ENCODE results near the gene DNAH17.

The DNAH17 gene

DNA sequence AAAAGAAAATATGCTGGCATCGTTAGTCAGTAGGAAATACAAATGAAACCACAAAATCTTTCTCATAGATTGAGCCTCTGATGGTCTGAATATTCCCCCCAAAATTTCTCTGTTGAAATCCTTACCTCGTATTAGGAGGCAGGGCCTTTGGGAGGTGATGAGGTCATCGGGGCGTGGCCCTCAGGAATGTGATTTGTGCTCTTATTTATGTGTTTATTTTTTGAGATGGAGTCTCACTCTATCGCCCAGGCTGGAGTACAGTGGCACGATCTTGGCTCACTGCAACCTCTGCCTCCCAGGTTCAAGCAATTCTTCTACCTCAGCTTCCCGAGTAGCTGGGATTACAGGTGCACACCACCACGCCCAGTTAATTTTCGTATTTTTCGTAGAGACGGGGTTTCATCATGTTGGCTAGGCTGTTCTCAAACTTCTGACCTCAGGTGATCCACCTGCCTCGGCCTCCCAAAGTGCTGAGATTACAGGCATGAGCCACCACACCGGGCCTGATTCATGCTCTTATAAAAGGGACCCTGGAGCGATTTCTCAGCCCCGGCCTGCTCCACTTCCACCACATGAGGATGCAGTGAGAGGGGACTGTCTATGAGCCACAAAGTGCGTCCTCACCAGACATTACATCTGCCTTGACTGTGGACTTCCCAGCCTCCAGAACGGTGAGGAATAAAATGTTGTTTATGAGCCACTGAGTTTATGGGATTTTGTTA, 53.1 kb downstream of the DNAH17 start:
- TF ChIP-seq, protein P1, sequence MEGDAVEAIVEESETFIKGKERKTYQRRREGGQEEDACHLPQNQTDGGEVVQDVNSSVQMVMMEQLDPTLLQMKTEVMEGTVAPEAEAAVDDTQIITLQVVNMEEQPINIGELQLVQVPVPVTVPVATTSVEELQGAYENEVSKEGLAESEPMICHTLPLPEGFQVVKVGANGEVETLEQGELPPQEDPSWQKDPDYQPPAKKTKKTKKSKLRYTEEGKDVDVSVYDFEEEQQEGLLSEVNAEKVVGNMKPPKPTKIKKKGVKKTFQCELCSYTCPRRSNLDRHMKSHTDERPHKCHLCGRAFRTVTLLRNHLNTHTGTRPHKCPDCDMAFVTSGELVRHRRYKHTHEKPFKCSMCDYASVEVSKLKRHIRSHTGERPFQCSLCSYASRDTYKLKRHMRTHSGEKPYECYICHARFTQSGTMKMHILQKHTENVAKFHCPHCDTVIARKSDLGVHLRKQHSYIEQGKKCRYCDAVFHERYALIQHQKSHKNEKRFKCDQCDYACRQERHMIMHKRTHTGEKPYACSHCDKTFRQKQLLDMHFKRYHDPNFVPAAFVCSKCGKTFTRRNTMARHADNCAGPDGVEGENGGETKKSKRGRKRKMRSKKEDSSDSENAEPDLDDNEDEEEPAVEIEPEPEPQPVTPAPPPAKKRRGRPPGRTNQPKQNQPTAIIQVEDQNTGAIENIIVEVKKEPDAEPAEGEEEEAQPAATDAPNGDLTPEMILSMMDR (IDR thresholded peaks at IDR 0.05; ENCODE audit: low read depth, low read length): no peak

DNA sequence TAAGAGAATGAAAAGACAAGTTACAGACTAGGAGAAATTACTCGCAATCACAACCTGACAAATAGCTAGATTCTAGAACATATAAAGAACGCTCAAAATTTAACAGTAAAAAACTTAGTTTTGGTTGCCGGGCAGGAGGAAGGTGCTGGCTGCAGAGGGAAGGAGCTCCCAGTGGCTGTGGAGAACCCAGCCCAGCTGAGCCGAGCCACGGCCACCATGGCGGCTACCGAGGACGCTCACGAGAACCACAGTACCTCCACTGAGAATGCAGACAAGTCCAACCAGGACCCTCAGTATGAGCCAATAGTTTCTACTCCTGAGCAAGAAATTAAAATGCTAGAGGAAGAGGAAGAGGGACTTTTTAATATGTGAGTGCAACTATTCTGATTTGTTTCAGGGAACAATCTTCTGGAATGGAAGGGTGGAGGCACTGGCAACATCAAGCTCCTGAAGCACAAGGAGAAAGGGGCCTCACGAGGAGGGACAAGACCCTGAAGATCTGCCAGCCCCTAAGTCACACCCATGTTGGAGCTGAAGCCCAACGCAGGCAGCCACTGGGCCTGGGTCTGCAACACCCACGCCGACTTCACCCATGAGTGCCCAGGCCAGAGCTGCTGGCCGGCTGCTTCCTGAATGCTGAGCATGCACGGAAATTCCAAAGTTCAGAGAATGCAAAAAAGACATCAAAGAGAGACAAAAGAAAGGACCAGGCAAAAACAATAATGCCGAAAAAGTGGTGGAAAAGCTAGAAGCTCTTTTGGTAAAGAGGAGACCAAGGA, 55.0 kb downstream of the DNAH17 start:
- Histone ChIP-seq H3K36me3 (no peaks in the 10 kb centered on the region), H3K4me3 (ENCODE audit: low read depth, low read length) (no peak overlapping the region), H3K27ac (no peak overlapping the region), H3K27me3 (ENCODE audit: insufficient read depth, low read depth, severe bottlenecking) (no peaks in the 10 kb centered on the region), H3K9me3 (ENCODE audit: severe bottlenecking) (peaks cover 2% of the 10 kb centered on the region)
- TF ChIP-seq, protein P1 (IDR thresholded peaks at IDR 0.05; ENCODE audit: low read depth, low read length): no peak
- no peak for DNase-seq

More for the DNA sequence above, 53.1 kb downstream of the DNAH17 start:
- H3K27ac ChIP-seq: no peak overlapping the region
- H3K36me3 ChIP-seq: no peaks in the 10 kb centered on the region
- peaks cover 2% of the 10 kb centered on the region for H3K9me3 ChIP-seq (ENCODE audit: severe bottlenecking)
- H3K4me3 ChIP-seq (ENCODE audit: low read depth, low read length): no peak overlapping the region
- DNase-seq: no peak
- no peaks in the 10 kb centered on the region for H3K27me3 ChIP-seq (ENCODE audit: insufficient read depth, low read depth, severe bottlenecking)

DNA sequence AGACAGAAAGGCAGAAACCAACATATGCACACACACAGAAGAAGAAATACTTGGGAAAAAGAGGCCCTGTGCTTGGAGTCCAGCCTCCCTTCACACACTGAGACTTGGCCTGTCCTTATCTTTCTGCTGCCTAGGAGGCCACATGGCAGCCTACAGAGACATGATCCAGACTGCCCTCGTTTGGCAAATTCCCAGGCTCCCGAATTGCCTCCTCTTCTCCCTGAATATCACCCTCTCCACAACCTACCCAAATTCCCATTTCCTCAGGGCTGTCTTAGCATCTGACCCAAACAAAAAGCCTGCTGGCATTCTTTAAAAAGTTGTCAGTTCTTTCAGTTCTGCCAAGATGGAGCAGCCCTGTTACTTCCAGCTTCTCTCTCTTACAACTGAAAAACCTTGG, 59.8 kb downstream of the DNAH17 start:
- Histone ChIP-seq H3K4me3 (ENCODE audit: low read depth, low read length) (no peak overlapping the region), H3K27ac (no peak overlapping the region), H3K9me3 (ENCODE audit: severe bottlenecking) (peaks cover 2% of the 10 kb centered on the region), H3K27me3 (ENCODE audit: insufficient read depth, low read depth, severe bottlenecking) (no peaks in the 10 kb centered on the region), H3K36me3 (no peaks in the 10 kb centered on the region)
- DNase-seq: no peak
- TF ChIP-seq, protein P1 (IDR thresholded peaks at IDR 0.05; ENCODE audit: low read depth, low read length): no peak

DNA sequence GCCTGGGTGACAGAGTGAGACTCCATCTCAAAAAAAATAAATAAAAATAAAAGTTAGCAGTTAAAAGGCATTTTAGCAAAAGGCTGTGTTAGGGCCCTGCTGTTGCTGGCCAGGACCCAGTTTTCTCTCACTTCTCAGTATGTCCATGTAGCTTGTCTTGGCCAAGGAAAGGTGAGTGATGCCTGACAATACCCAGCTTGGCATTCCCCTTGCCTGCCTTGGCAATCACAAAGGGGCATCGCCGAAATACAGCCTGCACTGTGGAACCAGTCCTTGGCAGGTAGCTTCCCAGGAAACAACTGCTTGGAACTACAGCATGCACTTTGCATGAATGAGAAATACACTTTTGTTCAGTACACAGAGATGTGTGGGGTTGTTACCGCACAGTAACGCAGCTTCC, 61.7 kb downstream of the DNAH17 start:
- Histone ChIP-seq H3K27ac (no peak overlapping the region), H3K27me3 (ENCODE audit: insufficient read depth, low read depth, severe bottlenecking) (no peaks in the 10 kb centered on the region), H3K4me3 (ENCODE audit: low read depth, low read length) (no peak overlapping the region), H3K9me3 (ENCODE audit: severe bottlenecking) (peaks cover 10% of the 10 kb centered on the region), H3K36me3 (no peaks in the 10 kb centered on the region)
- DNase-seq: no peak
- TF ChIP-seq, protein P1 (IDR thresholded peaks at IDR 0.05; ENCODE audit: low read depth, low read length): no peak

DNA sequence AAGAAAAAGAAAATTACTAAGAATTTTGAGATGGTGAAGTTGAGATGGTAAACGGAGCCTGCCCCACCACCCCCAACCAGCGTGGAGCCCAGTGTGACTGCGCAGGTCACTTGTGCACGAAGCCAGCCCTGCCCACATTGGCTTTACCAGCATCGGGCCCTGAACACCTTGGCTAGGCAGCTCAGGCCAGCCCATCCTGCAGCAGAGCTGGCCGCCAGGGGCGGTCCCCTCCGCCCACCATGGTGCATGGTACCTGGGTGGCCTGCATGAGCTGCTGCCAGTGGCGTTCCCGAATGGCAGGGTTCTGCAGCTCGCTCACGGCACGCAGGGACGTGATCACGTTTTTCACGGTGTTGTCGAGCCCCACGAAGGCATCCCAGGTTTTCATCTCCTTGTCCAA, 62.7 kb downstream of the DNAH17 start:
- no peak for DNase-seq
- Histone ChIP-seq H3K4me3 (ENCODE audit: low read depth, low read length) (no peak overlapping the region), H3K36me3 (no peaks in the 10 kb centered on the region), H3K9me3 (ENCODE audit: severe bottlenecking) (peaks cover 10% of the 10 kb centered on the region), H3K27ac (no peak overlapping the region), H3K27me3 (ENCODE audit: insufficient read depth, low read depth, severe bottlenecking) (no peaks in the 10 kb centered on the region)
- TF ChIP-seq, protein P1 (IDR thresholded peaks at IDR 0.05; ENCODE audit: low read depth, low read length): no peak

Data from WERI-Rb-1 (cell line).